Spleen (tissue), 7 donors: ENCODE data around the gene ADCY10.

Experiments
- CTCF ChIP-seq, 11 experiments: fragments of 200-600 bp in 7 of 11; fragments of 450-650 bp in 4 of 11; sonication (generic) in 4 of 11; IDR thresholded peaks in 8 of 11; conservative IDR thresholded peaks in 3 of 11; 1 replicate in 7 of 11; 2 replicates in 4 of 11; pipeline versions ENCODE4 v1.4.0 to v1.8.0; 2016 to 2021; ENCODE audit warnings: antibody characterized with exemption in 11 of 11, inconsistent platforms in 4 of 11, mild to moderate bottlenecking in 1 of 11
- POLR2A ChIP-seq, 3 donors: fragments of 450-650 bp; IDR thresholded peaks; one replicate each; pipeline ENCODE4 v1.5.1; 2017; ENCODE audit warnings: antibody characterized with exemption in 3 of 3, mild to moderate bottlenecking in 1 of 3
- POLR2AphosphoS5 ChIP-seq, 3 donors: sonication (generic); formaldehyde crosslinking; IDR thresholded peaks; one replicate each; pipeline ENCODE4 v1.5.1; 2017; ENCODE audit warnings: antibody characterized with exemption in 3 of 3
- donor health status: DM: no; HTN: no; CAD: no; lungs with moderate emphysema.
- donor health status: DM: no; HTN: no; CAD: no.
- donor health status: DM: no; HTN: no; CAD: no.

- TF ChIP-seq CTCF (IDR thresholded peaks at IDR 0.05 in 8 of 11, conservative IDR thresholded peaks at IDR 0.05 in 3 of 11) (no peak), POLR2A (IDR thresholded peaks at IDR 0.05) (no peak), POLR2AphosphoS5 (IDR thresholded peaks at IDR 0.05) (no peak)
These were observed 136.7 kb downstream of the ADCY10 start for GRCh38 chr1:167777269-167777650.
